ENCODE measurements around the gene PPFIBP2. TPM values are rescaled to one million over a fixed set of nuclear protein-coding genes. Genes with fewer than 3 reads are reported as not detected.

PPFIBP2 gene
- total and polyA plus RNA-seq, 2 of the 13 experiments (the other 11 are each of a cell fraction or from before 2014, with no cell fraction given), result 15.0 to 52.5 TPM

- TF ChIP-seq ZHX2 (IDR thresholded peaks at IDR 0.05; ENCODE audit: low read depth), result no peak
- no peak for TF ChIP-seq ZHX2 (CRISPR knock-in tag; IDR thresholded peaks at IDR 0.05; ENCODE audit: borderline replicate concordance)
- TF ChIP-seq NKX3-1 (CRISPR knock-in tag; IDR thresholded peaks at IDR 0.05), result no peak
Observed at GRCh38 chr11:7585816-7586215, 72.0 kb downstream of the PPFIBP2 start (continued).

- in situ Hi-C loops (cut with HindIII; ENCODE audit: extremely low pct_ligation_motif_present, low pct_unique_long_range_greater_than_20kb) (no loop called here), intact Hi-C loops (cut with micrococcal nuclease; ENCODE audit: unreplicated experiment) (no loop called here)
- 96% methylated on average over 2 of the region's 2 CpGs for WGBS (ENCODE audit: low lambda C conversion rate)
- ChIA-PET CTCF (ENCODE audit: low intra/inter-chr PET ratio, low total read pairs) (no interaction called here), POLR2A (interaction anchor here (4.0 kb wide), 1 partner anchor 12 kb away, joined by 20 read pairs; no protein-coding TSS in a partner anchor)
- Histone ChIP-seq H3K9me3 (ENCODE audit: low read length) (no peaks in the 10 kb centered on the region), H3K27me3 (ENCODE audit: control insufficient read depth in 1 of 2, insufficient read depth in 2 of 2, low read length in 2 of 2) (no peaks in the 10 kb centered on the region), H3K4me1 (ENCODE audit: insufficient read depth, low read length) (peaks cover 37% of the 10 kb centered on the region), H3K4me2 (ENCODE audit: low read depth, low read length) (no peak overlapping the region), H3K79me2 (ENCODE audit: insufficient read depth, low read length) (peaks cover 10% of the 10 kb centered on the region), H3K9ac (ENCODE audit: insufficient read depth, low read depth, low read length) (no peak overlapping the region), H3K27ac (ENCODE audit: extremely low read length, insufficient read depth, low read length) (no peak overlapping the region), H3K4me3 (replicated peaks in 1 of 3; ENCODE audit: insufficient read depth in 1 of 3, low read depth in 2 of 3, low read length in 3 of 3) (no peak overlapping the region), H2AFZ (ENCODE audit: low read length) (no peak overlapping the region), H4K20me1 (ENCODE audit: insufficient read depth, low read length) (peaks cover 6% of the 10 kb centered on the region; the same call in 1 of the 2 replicates), H3K36me3 (replicated peaks in 1 of 2; ENCODE audit: control insufficient read depth in 1 of 2, insufficient read depth in 2 of 2, low read length in 2 of 2) (peaks cover 3 to 35% of the 10 kb centered on the region in 2 experiments; a peak in 4 of 5 replicates)
- FAIRE-seq, result no peak
- no TSS peak for BruUV-seq (replicated peaks)
- no peak for ATAC-seq
- DNase-seq (ENCODE audit: low spot score), result no peak
- TF ChIP-seq ZNF260 (CRISPR knock-in tag; IDR thresholded peaks at IDR 0.05; ENCODE audit: borderline replicate concordance, low read depth) (no peak), HMGXB4 (CRISPR knock-in tag; IDR thresholded peaks at IDR 0.05; ENCODE audit: borderline replicate concordance in 1 of 2, low read depth in 1 of 2) (no peak), EHMT2 (IDR thresholded peaks at IDR 0.05; ENCODE audit: borderline replicate concordance, low read depth, low read length) (no peak), ZFP62 (CRISPR knock-in tag; IDR thresholded peaks at IDR 0.05) (no peak), ZNF652 (CRISPR knock-in tag; IDR thresholded peaks at IDR 0.05; ENCODE audit: borderline replicate concordance, low read depth) (no peak), AFF4 (CRISPR knock-in tag; IDR thresholded peaks at IDR 0.05) (no peak)
Observed at GRCh38 chr11:7586376-7586775, 72.6 kb downstream of the PPFIBP2 start.
